ENCODE data around the gene KCNJ3. TPM values are rescaled to one million over a fixed set of nuclear protein-coding genes. Genes with fewer than 3 reads are reported as not detected.

The KCNJ3 gene
- total RNA-seq, 4 donors from 2014 or later: 0.26 TPM; not detected in 3

- no peak for TF ChIP-seq CTCF (IDR thresholded peaks at IDR 0.05)
- no peak for TF ChIP-seq EP300 (IDR thresholded peaks at IDR 0.05)
- TF ChIP-seq POLR2A (IDR thresholded peaks at IDR 0.05): no peak
- no peak for TF ChIP-seq POLR2AphosphoS5 (IDR thresholded peaks at IDR 0.05)
- Histone ChIP-seq H3K4me1 (no peaks in the 10 kb centered on the region), H3K4me3 (no peak overlapping the region), H3K9me3 (no peaks in the 10 kb centered on the region), H3K36me3 (no peaks in the 10 kb centered on the region), H3K27me3 (no peaks in the 10 kb centered on the region), H3K27ac (no peak overlapping the region)
- WGBS: 71% methylated on average over 1 of the region's 1 CpG
- DNase-seq (ENCODE audit: low spot score in 2 of 2): no peak
These were observed 115.1 kb downstream of the KCNJ3 start for GRCh38 chr2:154813636-154814035.

- H3K4me3 ChIP-seq: no peak overlapping the region
- H3K4me1 ChIP-seq: no peaks in the 10 kb centered on the region
- H3K27me3 ChIP-seq: no peaks in the 10 kb centered on the region
- H3K9me3 ChIP-seq: no peaks in the 10 kb centered on the region
- WGBS: 69% methylated on average over 1 of the region's 1 CpG
- no peak for DNase-seq (ENCODE audit: low spot score in 2 of 2)
- no peak for TF ChIP-seq POLR2AphosphoS5 (IDR thresholded peaks at IDR 0.05)
- TF ChIP-seq CTCF (IDR thresholded peaks at IDR 0.05): no peak
- TF ChIP-seq EP300 (IDR thresholded peaks at IDR 0.05): no peak
- TF ChIP-seq POLR2A (IDR thresholded peaks at IDR 0.05): no peak
- no peak overlapping the region for H3K27ac ChIP-seq
- no peaks in the 10 kb centered on the region for H3K36me3 ChIP-seq
These were observed 116.4 kb downstream of the KCNJ3 start for GRCh38 chr2:154814856-154815255.

GRCh38 chr2:154825358-154825757 lies 126.9 kb downstream of the KCNJ3 start:
- H3K4me1 ChIP-seq: no peaks in the 10 kb centered on the region
- no peak for DNase-seq (ENCODE audit: low spot score in 2 of 2)
- H3K9me3 ChIP-seq: no peaks in the 10 kb centered on the region
- no peaks in the 10 kb centered on the region for H3K27me3 ChIP-seq
- no peak overlapping the region for H3K27ac ChIP-seq
- no peaks in the 10 kb centered on the region for H3K36me3 ChIP-seq
- 53% methylated on average over 2 of the region's 2 CpGs for WGBS
- H3K4me3 ChIP-seq: no peak overlapping the region
- TF ChIP-seq CTCF (IDR thresholded peaks at IDR 0.05) (no peak), POLR2A (IDR thresholded peaks at IDR 0.05) (no peak), EP300 (IDR thresholded peaks at IDR 0.05) (no peak), POLR2AphosphoS5 (IDR thresholded peaks at IDR 0.05) (no peak)

- no peak for DNase-seq (ENCODE audit: low spot score in 2 of 2)
- TF ChIP-seq CTCF (IDR thresholded peaks at IDR 0.05): no peak
- no peak for TF ChIP-seq EP300 (IDR thresholded peaks at IDR 0.05)
- no peak for TF ChIP-seq POLR2A (IDR thresholded peaks at IDR 0.05)
- no peak for TF ChIP-seq POLR2AphosphoS5 (IDR thresholded peaks at IDR 0.05)
- H3K9me3 ChIP-seq: no peaks in the 10 kb centered on the region
- no peak overlapping the region for H3K4me3 ChIP-seq
- no peaks in the 10 kb centered on the region for H3K4me1 ChIP-seq
- no peak overlapping the region for H3K27ac ChIP-seq
- 59% methylated on average over 5 of the region's 5 CpGs for WGBS
- no peaks in the 10 kb centered on the region for H3K27me3 ChIP-seq
- no peaks in the 10 kb centered on the region for H3K36me3 ChIP-seq
These were observed 128.3 kb downstream of the KCNJ3 start for GRCh38 chr2:154826827-154827226.

GRCh38 chr2:154827286-154827685 lies 128.8 kb downstream of the KCNJ3 start:
- no peak for DNase-seq (ENCODE audit: low spot score in 2 of 2)
- TF ChIP-seq POLR2AphosphoS5 (IDR thresholded peaks at IDR 0.05) (no peak), POLR2A (IDR thresholded peaks at IDR 0.05) (no peak), EP300 (IDR thresholded peaks at IDR 0.05) (no peak), CTCF (IDR thresholded peaks at IDR 0.05) (no peak)
- no peaks in the 10 kb centered on the region for H3K9me3 ChIP-seq
- H3K36me3 ChIP-seq: no peaks in the 10 kb centered on the region
- 47% methylated on average over 1 of the region's 1 CpG for WGBS
- no peaks in the 10 kb centered on the region for H3K4me1 ChIP-seq
- H3K27me3 ChIP-seq: no peaks in the 10 kb centered on the region
- no peak overlapping the region for H3K4me3 ChIP-seq
- H3K27ac ChIP-seq: no peak overlapping the region
